C4-2B (cell line): ENCODE results near the gene TNNC1.

Experiments used
- CTCF ChIP-seq: fragments of 450-650 bp; conservative IDR thresholded peaks from 2 replicates; pipeline ENCODE4 v1.5.1; 2017; ENCODE audit warnings: mild to moderate bottlenecking
- ZFX ChIP-seq: fragments of 450-650 bp; IDR thresholded peaks from 2 replicates; pipeline ENCODE4 v1.6.1; 2017

GRCh38 chr3:52479037-52479876 lies 25.4 kb upstream of the TNNC1 start:
- TF ChIP-seq CTCF (no peak), ZFX (no peak)
